ENCODE results near the gene ATG13.
"Not testable (repeated sequence)": the region's sequence is repeated elsewhere in the genome, so short reads cannot be mapped to it uniquely, and the experiment has no call there.

ATG13 gene

GRCh38 chr11:46700241-46701077, 83.1 kb downstream of the ATG13 start, which contains the start of the genes ARHGAP1 and ZNF408:
Gene ARHGAP1 (minus strand): TSS chr11:46700619. CDS start chr11:46696107, 4,512 bp downstream.
Gene ZNF408 (plus strand): TSS chr11:46701031. CDS start chr11:46701048, 17 bp downstream.
- DNase-seq: peak; percentile 95

GRCh38 chr11:46701078-46701654, 83.8 kb downstream of the ATG13 start:
- DNase-seq: no peak

- no peak for DNase-seq
Measured at GRCh38 chr11:46705070-46705688, 87.8 kb downstream of the ATG13 start.

- DNase-seq: no peak
Measured at GRCh38 chr11:46706886-46707285, 89.5 kb downstream of the ATG13 start.

GRCh38 chr11:46709351-46709750, 92.0 kb downstream of the ATG13 start:
- DNase-seq: not testable (repeated sequence)

- no peak for DNase-seq
Measured at GRCh38 chr11:46710821-46711269, 93.5 kb downstream of the ATG13 start.

- no peak for DNase-seq
Measured at GRCh38 chr11:46711303-46711702, 94.0 kb downstream of the ATG13 start.

- DNase-seq: no peak
Measured at GRCh38 chr11:46712874-46713576, 95.7 kb downstream of the ATG13 start.

- not testable (repeated sequence) for DNase-seq
Measured at GRCh38 chr11:46717825-46718154, 100.4 kb downstream of the ATG13 start.

- DNase-seq: peak; percentile 15
Measured at GRCh38 chr11:46718155-46719019, 101.0 kb downstream of the ATG13 start.

GRCh38 chr11:46719048-46719542, 101.7 kb downstream of the ATG13 start, which contains the start of gene F2:
Gene F2 (plus strand): TSS chr11:46719213. CDS start chr11:46719236, 23 bp downstream.
- no peak for DNase-seq

- no peak for DNase-seq
Measured at GRCh38 chr11:46719543-46720218, 102.3 kb downstream of the ATG13 start.

GRCh38 chr11:46721286-46721685, 103.9 kb downstream of the ATG13 start:
- no peak for DNase-seq

GRCh38 chr11:46722566-46723358, 105.4 kb downstream of the ATG13 start:
- DNase-seq: no peak

GRCh38 chr11:46723359-46723680, 106.0 kb downstream of the ATG13 start:
- DNase-seq: no peak

- DNase-seq: no peak
Measured at GRCh38 chr11:46724088-46724487, 106.7 kb downstream of the ATG13 start.

Data from NCI-H2081 treated with DMSO at 0.1 percent for 48 hours (cell line).